GM12878 (cell line): Measurements from ENCODE around the gene TMCO6. TPM values are rescaled to one million over a fixed set of nuclear protein-coding genes. Genes with fewer than 3 reads are reported as not detected.

Experiments used
- ATAC-seq: fragments of 200-7000 bp; cut with Tn5 transposase; 3 replicates; pipeline ENCODE4 v1.9.1; 2020; ENCODE audit warnings: mild to moderate bottlenecking, moderate library complexity
- BruUV-seq: library from RNA; stranded (reverse); fragments of 400-500 nt; replicated peaks from 2 replicates; lab custom pipeline; 2021; lab: Mats Ljungman, UMichigan
- CTCF ChIA-PET: fragments of 300-600 bp; sonication (Branson Sonifier 250); formaldehyde crosslinking; extraction: SDS; loops from one replicate; lab custom pipeline; 2021; ENCODE audit warnings: inconsistent platforms; lab: Yijun Ruan, JAX
- POLR2A ChIA-PET: fragments of 350-600 bp; formaldehyde crosslinking; extraction: SDS; loops from one replicate; lab custom pipeline; 2021; ENCODE audit warnings: inconsistent platforms; lab: Charles Lee
- RAD21 ChIA-PET: fragments of 300-600 bp; sonication (Branson Sonifier 250); formaldehyde crosslinking; loops from one replicate; lab custom pipeline; 2023; ENCODE audit warnings: antibody characterized with exemption; ENCODE audit not compliant: unreplicated experiment; lab: Charles Lee
- SMC1A ChIA-PET: fragments of 300-600 bp; sonication (Branson Sonifier 250); formaldehyde crosslinking; loops from one replicate; lab custom pipeline; 2023; ENCODE audit not compliant: unreplicated experiment, uncharacterized antibody; lab: Charles Lee
- DNase-seq: peaks from one replicate; pipeline ENCODE4 v3.0.0-alpha.2; 2011; ENCODE audit warnings: low read depth, low spot score
- FAIRE-seq: peaks from 3 replicates; lab custom pipeline; 2011; peaks lifted over from hg19 to GRCh38; lab: Jason Lieb, UNC
- H2AFZ ChIP-seq: 2 replicates; pipeline ENCODE4 v1.6.0; 2011; ENCODE audit warnings: low read depth, low read length, control low read depth; ENCODE audit not compliant: control insufficient read depth
- H3K27ac ChIP-seq: 2 replicates; pipeline ENCODE4 v1.5.1; 2011; ENCODE audit warnings: control low read depth; ENCODE audit not compliant: control insufficient read depth, insufficient read depth
- H3K27me3 ChIP-seq, 2 experiments: replicated peaks in 1 of 2; 2 replicates each; pipeline versions ENCODE4 v1.6.0 to v1.6.1; 2011; ENCODE audit warnings: low read length in 1 of 2; ENCODE audit not compliant: control insufficient read depth in 2 of 2, insufficient read depth in 2 of 2
- H3K36me3 ChIP-seq, 2 experiments: 2 replicates each; pipeline ENCODE4 v1.5.1; 2011; ENCODE audit warnings: low read length in 1 of 2; ENCODE audit not compliant: control insufficient read depth in 2 of 2, insufficient read depth in 2 of 2
- H3K4me1 ChIP-seq: 2 replicates; pipeline ENCODE4 v1.6.1; 2011; ENCODE audit warnings: mild to moderate bottlenecking, low read length, moderate library complexity, mixed read lengths; ENCODE audit not compliant: control insufficient read depth, insufficient read depth
- H3K4me2 ChIP-seq: 2 replicates; pipeline ENCODE4 v1.6.0; 2011; ENCODE audit warnings: control low read depth; ENCODE audit not compliant: control insufficient read depth, insufficient read depth
- H3K4me3 ChIP-seq: fragments of 200-600 bp; sonication (generic); 2 replicates; pipeline ENCODE4 v1.5.1; 2016
- H3K79me2 ChIP-seq: 2 replicates; pipeline ENCODE4 v1.6.0; 2011; ENCODE audit warnings: low read length; ENCODE audit not compliant: control insufficient read depth, insufficient read depth
- H3K9ac ChIP-seq: 2 replicates; pipeline ENCODE4 v1.8.0; 2011; ENCODE audit warnings: low read length, control low read depth, mixed read lengths; ENCODE audit not compliant: control insufficient read depth, insufficient read depth
- H3K9me3 ChIP-seq: replicated peaks from 3 replicates; pipeline ENCODE4 v1.5.1; 2011; ENCODE audit warnings: mild to moderate bottlenecking, low read length; ENCODE audit not compliant: control insufficient read depth, insufficient read depth
- H4K20me1 ChIP-seq: 2 replicates; pipeline ENCODE4 v1.6.0; 2011; ENCODE audit not compliant: control insufficient read depth, insufficient read depth
- CHD2 ChIP-seq: IDR thresholded peaks from 2 replicates; pipeline ENCODE4 v1.6.1; 2011; ENCODE audit warnings: low read depth, low read length, improper control_type of control experiment, borderline replicate concordance
- CTCF ChIP-seq, 3 experiments: IDR thresholded peaks in 2 of 3; conservative IDR thresholded peaks in 1 of 3; 2 replicates each; pipeline ENCODE4 v1.5.1; 2011; ENCODE audit warnings: low read depth in 3 of 3, low read length in 3 of 3, mild to moderate bottlenecking in 3 of 3, control low read depth in 2 of 3, moderate library complexity in 2 of 3, inconsistent platforms in 1 of 3, mixed read lengths in 1 of 3; ENCODE audit not compliant: control insufficient read depth in 2 of 3, insufficient read depth in 1 of 3; ENCODE audit errors: extremely low read depth in 1 of 3
- E2F4 ChIP-seq: IDR thresholded peaks from 2 replicates; pipeline ENCODE4 v1.6.1; 2012; ENCODE audit warnings: low read depth, low read length, improper control_type of control experiment
- ESRRA ChIP-seq: IDR thresholded peaks from 2 replicates; pipeline ENCODE4 v1.6.1; 2012; ENCODE audit warnings: mild to moderate bottlenecking, low read length, improper control_type of control experiment
- IKZF2 ChIP-seq, 2 experiments: fragments of 450-650 bp; IDR thresholded peaks; 2 replicates each; pipeline ENCODE4 v1.6.1; 2017; ENCODE audit warnings: mild to moderate bottlenecking in 2 of 2, moderate library complexity in 2 of 2
- JUND ChIP-seq: IDR thresholded peaks from 2 replicates; pipeline ENCODE4 v1.6.1; 2012; ENCODE audit warnings: low read depth, mild to moderate bottlenecking, low read length, improper control_type of control experiment, moderate library complexity
- LARP7 ChIP-seq: fragments of 450-650 bp; IDR thresholded peaks from 2 replicates; pipeline ENCODE4 v1.6.1; 2017; ENCODE audit warnings: mild to moderate bottlenecking
- MEF2B ChIP-seq: fragments of 450-650 bp; IDR thresholded peaks from 2 replicates; pipeline ENCODE4 v1.6.1; 2018; ENCODE audit warnings: mild to moderate bottlenecking, moderate library complexity; ENCODE audit not compliant: partially characterized antibody, poor library complexity, severe bottlenecking
- MTA3 ChIP-seq: IDR thresholded peaks from 2 replicates; pipeline ENCODE4 v1.6.1; 2012; ENCODE audit warnings: low read length, inconsistent platforms, borderline replicate concordance
- POLR2AphosphoS2 ChIP-seq: IDR thresholded peaks from 2 replicates; pipeline ENCODE4 v1.6.1; 2011; ENCODE audit warnings: low read depth, mild to moderate bottlenecking, low read length, improper control_type of control experiment, moderate library complexity
- RAD51 ChIP-seq: fragments of 450-650 bp; IDR thresholded peaks from 2 replicates; pipeline ENCODE4 v1.6.1; 2016; ENCODE audit warnings: moderate library complexity, mild to moderate bottlenecking, inconsistent platforms
- RCOR1 ChIP-seq: conservative IDR thresholded peaks from 2 replicates; pipeline ENCODE4 v1.6.1; 2012; ENCODE audit warnings: low read depth, low read length, improper control_type of control experiment
- ZNF217 ChIP-seq: fragments of 450-650 bp; IDR thresholded peaks from 2 replicates; pipeline ENCODE4 v1.6.1; 2017; ENCODE audit warnings: antibody characterized with exemption, mild to moderate bottlenecking
- ZNF384 ChIP-seq: IDR thresholded peaks from 2 replicates; pipeline ENCODE4 v1.6.1; 2012; ENCODE audit warnings: low read depth, mild to moderate bottlenecking, low read length, improper control_type of control experiment, borderline replicate concordance
- WGBS: methylation state at CpG from one replicate; pipeline ENCODE4 v1.1.6; 2016; ENCODE audit warnings: low lambda C conversion rate; ENCODE audit not compliant: insufficient replicate concordance, insufficient coverage; ENCODE audit errors: missing lambda C conversion rate; 5-methylcytosine and 5-hydroxymethylcytosine counted together
- in situ Hi-C: fragments of 300-500 bp; cut with MboI; formaldehyde crosslinking; loops from 9 replicates; pipeline ENCODE4 v1.14.3; 2018; ENCODE audit warnings: mixed read lengths
- intact Hi-C: fragments of 100-400 bp; cut with micrococcal nuclease; formaldehyde crosslinking; loops from one replicate; pipeline ENCODE4 v1.14.2; 2022; ENCODE audit not compliant: unreplicated experiment
- polyA plus RNA-seq, 11 experiments: library from polyadenylated mRNA; depleted of rRNA in 4 of 11; unstranded in 6 of 11; stranded (reverse) in 5 of 11; fragments of >200 nt; fragmentation: Nextera tagmentation in 4 of 11; fragmentation: Illumina TruSeq in 1 of 11; extraction: Ambion mirVana in 4 of 11; extraction: Trizol in 1 of 11; gene quantifications; 1 replicate in 1 of 11; 2 replicates in 10 of 11; pipeline versions ENCODE4 v1.2.1 to v1.2.3, GENCODE V29; 2011 to 2016; ENCODE audit warnings: inconsistent platforms in 2 of 11, missing spikeins in 2 of 11, low read depth in 1 of 11
- total RNA-seq, 4 experiments: library from RNA; depleted of rRNA in 3 of 4; stranded (reverse); fragments of >200 nt in 3 of 4; fragmentation: Illumina TruSeq in 1 of 4; extraction: Trizol in 1 of 4; gene quantifications; 2 replicates each; pipeline versions ENCODE4 v1.2.1 to v1.2.3, GENCODE V29; 2013 to 2021
- TF ChIP-seq, protein P1 (sequence below): fragments of 450-650 bp; IDR thresholded peaks from 2 replicates; pipeline ENCODE4 v1.6.1; 2016; ENCODE audit warnings: mild to moderate bottlenecking

The TMCO6 gene
- total and polyA plus RNA-seq, 10 of the 15 experiments (the other 5 are each of a cell fraction or from before 2014, with no cell fraction given) = 4.1 to 21.6 (median 11.7) TPM

DNA sequence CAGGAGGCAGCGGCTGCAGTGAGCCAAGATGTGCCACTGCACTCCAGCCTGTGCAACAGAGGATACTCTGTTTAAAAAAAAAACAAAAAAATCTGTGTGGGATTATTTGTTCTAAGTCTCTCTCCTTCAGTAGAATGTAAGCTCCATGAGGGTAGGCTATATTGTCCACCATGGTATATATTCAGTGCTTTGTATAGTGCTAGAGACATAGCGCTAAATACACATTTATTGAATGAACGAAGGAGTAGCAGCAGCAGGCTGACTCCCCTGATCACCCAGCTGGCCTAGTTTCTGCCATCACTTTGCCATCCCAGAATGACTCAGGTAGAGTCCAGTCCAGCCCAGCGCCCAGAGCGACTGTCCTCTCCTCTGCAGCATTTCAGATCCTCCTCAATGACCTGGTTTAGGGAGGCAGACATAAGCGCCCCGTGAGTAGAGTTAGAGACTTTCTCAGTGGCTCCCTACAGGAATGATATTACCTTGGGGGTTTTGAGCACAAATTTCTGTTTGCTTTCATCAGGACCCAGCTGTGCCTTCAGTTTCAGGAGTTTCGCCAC is 51.2 kb downstream of the TMCO6 start (continued):
- no peak for TF ChIP-seq E2F4

- Histone ChIP-seq H3K79me2 (peaks cover 41% of the 10 kb centered on the region), H3K4me1 (peaks cover 4% of the 10 kb centered on the region; the same call in 1 of the 2 replicates), H3K27me3 (no peaks in the 10 kb centered on the region), H3K4me2 (peak within 1 kb of the TSS; percentile 88), H3K4me3 (peak within 1 kb of the TSS; percentile 89), H3K36me3 (peaks cover 4 to 14% of the 10 kb centered on the region in 2 experiments), H3K27ac (peak within 1 kb of the TSS; percentile 74), H4K20me1 (no peaks in the 10 kb centered on the region), H3K9ac (peak within 1 kb of the TSS; percentile 80), H3K9me3 (no peaks in the 10 kb centered on the region), H2AFZ (peak within 1 kb of the TSS; percentile 87)
- peak; percentile 77 for DNase-seq
- RAD21 ChIA-PET = interaction anchor here (0.6 to 1.5 kb wide), 8 partner anchors 9 to 289 kb away, joined by 3 to 8 read pairs (median 4); partner anchors contain the start of genes IK, NDUFA2 and ZMAT2
- ATAC-seq = peak; percentile 96
- SMC1A ChIA-PET = interaction anchor here (0.9 to 3.6 kb wide), 10 partner anchors 9 to 480 kb away, joined by 3 to 16 read pairs (median 4); partner anchors contain the start of genes EIF4EBP3, IK, NDUFA2 and ZMAT2
- intact Hi-C loops = loop anchor here (1.0 to 2.0 kb wide), 3 partner anchors 19 to 290 kb away; partner anchors contain the start of genes ANKHD1, IK and NDUFA2
- in situ Hi-C loops = no loop called here
- CTCF ChIA-PET = interaction anchor here (0.6 to 2.6 kb wide), 12 partner anchors 9 to 350 kb away, joined by 3 to 9 read pairs (median 4); partner anchors contain the start of genes ANKHD1 and ZMAT2
- FAIRE-seq = peak; percentile 72
- WGBS = 1% methylated on average over 61 of the region's 61 CpGs
- no TSS peak for BruUV-seq
- POLR2A ChIA-PET = interaction anchor here (0.8 to 1.7 kb wide), 11 partner anchors 9 to 290 kb away, joined by 3 to 15 read pairs (median 5); partner anchors contain the start of genes APBB3, IK, NDUFA2 and WDR55
- no peak for TF ChIP-seq ZNF384
- TF ChIP-seq, protein P1, sequence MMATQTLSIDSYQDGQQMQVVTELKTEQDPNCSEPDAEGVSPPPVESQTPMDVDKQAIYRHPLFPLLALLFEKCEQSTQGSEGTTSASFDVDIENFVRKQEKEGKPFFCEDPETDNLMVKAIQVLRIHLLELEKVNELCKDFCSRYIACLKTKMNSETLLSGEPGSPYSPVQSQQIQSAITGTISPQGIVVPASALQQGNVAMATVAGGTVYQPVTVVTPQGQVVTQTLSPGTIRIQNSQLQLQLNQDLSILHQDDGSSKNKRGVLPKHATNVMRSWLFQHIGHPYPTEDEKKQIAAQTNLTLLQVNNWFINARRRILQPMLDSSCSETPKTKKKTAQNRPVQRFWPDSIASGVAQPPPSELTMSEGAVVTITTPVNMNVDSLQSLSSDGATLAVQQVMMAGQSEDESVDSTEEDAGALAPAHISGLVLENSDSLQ = peak; percentile 75
- no peak for TF ChIP-seq CHD2
- peak; percentile 77; the same call in 1 of the 2 replicates for TF ChIP-seq POLR2AphosphoS2
- TF ChIP-seq CTCF (IDR thresholded peaks at IDR 0.05 in 2 of 3, conservative IDR thresholded peaks at IDR 0.05 in 1 of 3; ENCODE audit: control insufficient read depth in 2 of 3, extremely low read depth in 1 of 3, insufficient read depth in 1 of 3, low read depth in 3 of 3, low read length in 3 of 3) = no peak
- peak; percentile 51 for TF ChIP-seq LARP7
- no peak for TF ChIP-seq RAD51
- no peak for TF ChIP-seq ZNF217
- no peak for TF ChIP-seq JUND
- 0 out of 2 replicates have a peak, but pooled peaks have one; percentile 27 for TF ChIP-seq RCOR1
- TF ChIP-seq MEF2B = no peak
- TF ChIP-seq ESRRA = no peak
- TF ChIP-seq MTA3 = no peak; the same call in 1 of the 2 replicates
- peak; percentile 40 to 57; a peak in 1 of 4 replicates for TF ChIP-seq IKZF2 (IDR thresholded peaks at IDR 0.05)
Measured at GRCh38 chr5:140690941-140691924, 52.0 kb downstream of the TMCO6 start, which contains the start of the genes HARS1 and HARS2. Gene HARS1 (minus strand): TSS chr5:140691370. CDS start chr5:140691304, 66 bp downstream. Gene HARS2 (plus strand): TSS chr5:140691455. CDS start chr5:140691649, 194 bp downstream.
